ENCODE measurements around the gene POLR1A. TPM values are rescaled to one million over a fixed set of nuclear protein-coding genes. Genes with fewer than 3 reads are reported as not detected.
A peak's percentile ranks its signal among the peaks of the same experiment; 100 is the strongest.

POLR1A gene
- polyA plus RNA-seq, 2 of the 4 experiments (the other 2 are of a cell fraction) = 22.8 to 55.7 TPM

- H3K4me2 ChIP-seq = no peak overlapping the region
- DNase-seq (ENCODE audit: low read depth in 1 of 2, low spot score in 1 of 2) = no peak
- no peak for ATAC-seq
- WGBS (ENCODE audit: missing lambda C conversion rate) = 93% methylated on average over 4 of the region's 4 CpGs
- no peaks in the 10 kb centered on the region for H3K9me3 ChIP-seq
- POLR2A ChIA-PET = no interaction called here
- CTCF ChIA-PET = interaction anchor here (1.0 kb wide), 1 partner anchor 233 kb away, joined by 3 read pairs; no protein-coding TSS in a partner anchor
- H3K4me3 ChIP-seq = no peak overlapping the region
- no peak overlapping the region for H3K27ac ChIP-seq
- no peaks in the 10 kb centered on the region for H3K4me1 ChIP-seq
- TF ChIP-seq ESRRA (IDR thresholded peaks at IDR 0.05; ENCODE audit: borderline replicate concordance, low read length) (no peak), ZFP36 (IDR thresholded peaks at IDR 0.05; ENCODE audit: borderline replicate concordance, partially characterized antibody) (no peak), FOSL2 (IDR thresholded peaks at IDR 0.05) (no peak), FOSL2 (CRISPR knock-in tag; IDR thresholded peaks at IDR 0.05) (no peak), NFE2L2 (conservative IDR thresholded peaks at IDR 0.05; ENCODE audit: low read length) (no peak), JUN (IDR thresholded peaks at IDR 0.05) (0 out of 5 replicates have a peak, but pooled peaks of 1 of the 2 experiments have one; percentile 11), SREBF2 (IDR thresholded peaks at IDR 0.05) (no peak), ZSCAN20 (CRISPR knock-in tag; IDR thresholded peaks at IDR 0.05) (no peak)
- FAIRE-seq = no peak
These were observed 34.3 kb upstream of the POLR1A start for GRCh38 chr2:86139981-86140380.

GRCh38 chr2:86138736-86139625, 33.3 kb upstream of the POLR1A start:
- ChIA-PET POLR2A (no interaction called here), CTCF (interaction anchor here (1.1 to 1.7 kb wide), 5 partner anchors 8 to 312 kb away, joined by 4 to 5 read pairs (median 4); partner anchors contain the start of gene ST3GAL5)
- ATAC-seq (no peak), DNase-seq (ENCODE audit: low read depth in 1 of 2, low spot score in 1 of 2) (no peak), FAIRE-seq (no peak)
- Histone ChIP-seq H3K4me1 (no peaks in the 10 kb centered on the region), H3K9me3 (no peaks in the 10 kb centered on the region), H3K4me2 (no peak overlapping the region), H3K4me3 (no peak overlapping the region), H3K27ac (no peak overlapping the region)
- TF ChIP-seq GATA3 (IDR thresholded peaks at IDR 0.05; ENCODE audit: borderline replicate concordance) (no peak), HEYL (CRISPR knock-in tag; IDR thresholded peaks at IDR 0.05) (no peak), NPAS2 (CRISPR knock-in tag; IDR thresholded peaks at IDR 0.05; ENCODE audit: borderline replicate concordance) (no peak), NFE2L2 (conservative IDR thresholded peaks at IDR 0.05; ENCODE audit: low read length) (no peak), POLR2A (IDR thresholded peaks at IDR 0.05; ENCODE audit: low read length) (no peak), ZNF302 (CRISPR knock-in tag; IDR thresholded peaks at IDR 0.05) (no peak), FOSL2 (IDR thresholded peaks at IDR 0.05) (no peak), FOSL2 (CRISPR knock-in tag; IDR thresholded peaks at IDR 0.05) (no peak), RNF2 (IDR thresholded peaks at IDR 0.05; ENCODE audit: borderline replicate concordance, low read depth) (no peak)
- WGBS (ENCODE audit: missing lambda C conversion rate) = 95% methylated on average over 7 of the region's 7 CpGs

- ChIA-PET CTCF (interaction anchor here (0.9 to 2.1 kb wide), 6 partner anchors 11 to 322 kb away, joined by 3 to 6 read pairs (median 3); no protein-coding TSS in a partner anchor), POLR2A (no interaction called here)
- Histone ChIP-seq H3K4me2 (no peak overlapping the region), H3K9me3 (no peaks in the 10 kb centered on the region), H3K4me1 (no peaks in the 10 kb centered on the region), H3K27ac (no peak overlapping the region), H3K4me3 (no peak overlapping the region)
- FAIRE-seq = no peak
- no peak for DNase-seq (ENCODE audit: low read depth in 1 of 2, low spot score in 1 of 2)
- no peak for ATAC-seq
- TF ChIP-seq KDM1A (IDR thresholded peaks at IDR 0.05; ENCODE audit: low read depth) = no peak
- no peak for TF ChIP-seq HOXB5 (CRISPR knock-in tag; IDR thresholded peaks at IDR 0.05)
- TF ChIP-seq FOSB (CRISPR knock-in tag; IDR thresholded peaks at IDR 0.05) = no peak
- no peak for TF ChIP-seq NR3C1 (IDR thresholded peaks at IDR 0.05)
- no peak for TF ChIP-seq POLR2A (IDR thresholded peaks at IDR 0.05; ENCODE audit: low read length)
- TF ChIP-seq JUN (IDR thresholded peaks at IDR 0.05) = no peak
- TF ChIP-seq RNF2 (IDR thresholded peaks at IDR 0.05; ENCODE audit: borderline replicate concordance, low read depth) = no peak
- no peak for TF ChIP-seq BHLHE40 (IDR thresholded peaks at IDR 0.05; ENCODE audit: low read depth, low read length)
- TF ChIP-seq HEYL (CRISPR knock-in tag; IDR thresholded peaks at IDR 0.05) = no peak
- no peak for TF ChIP-seq CHD4 (IDR thresholded peaks at IDR 0.05; ENCODE audit: borderline replicate concordance)
- no peak for TF ChIP-seq JUNB (IDR thresholded peaks at IDR 0.05)
- no peak for TF ChIP-seq HOXA7 (CRISPR knock-in tag; IDR thresholded peaks at IDR 0.05)
- TF ChIP-seq RCOR1 (IDR thresholded peaks at IDR 0.05; ENCODE audit: low read depth, low read length) = no peak
- TF ChIP-seq CBX2 (IDR thresholded peaks at IDR 0.05; ENCODE audit: borderline replicate concordance, low read depth) = no peak
- TF ChIP-seq CHD2 (IDR thresholded peaks at IDR 0.05; ENCODE audit: low read length, partially characterized antibody) = no peak
- no peak for TF ChIP-seq ELK1 (IDR thresholded peaks at IDR 0.05; ENCODE audit: low read depth, low read length)
- no peak for TF ChIP-seq GATA3 (IDR thresholded peaks at IDR 0.05; ENCODE audit: borderline replicate concordance)
- WGBS (ENCODE audit: missing lambda C conversion rate) = 84% methylated on average over 2 of the region's 2 CpGs
These were observed 30.5 kb upstream of the POLR1A start for GRCh38 chr2:86136141-86136540.

Measured in A549 (cell line).